Measurements from ENCODE around the gene ZNF777.
A peak's percentile ranks its signal among the peaks of the same experiment; 100 is the strongest.
"Not testable (repeated sequence)": the region's sequence is repeated elsewhere in the genome, so short reads cannot be mapped to it uniquely, and the experiment has no call there.

The ZNF777 gene

DNA sequence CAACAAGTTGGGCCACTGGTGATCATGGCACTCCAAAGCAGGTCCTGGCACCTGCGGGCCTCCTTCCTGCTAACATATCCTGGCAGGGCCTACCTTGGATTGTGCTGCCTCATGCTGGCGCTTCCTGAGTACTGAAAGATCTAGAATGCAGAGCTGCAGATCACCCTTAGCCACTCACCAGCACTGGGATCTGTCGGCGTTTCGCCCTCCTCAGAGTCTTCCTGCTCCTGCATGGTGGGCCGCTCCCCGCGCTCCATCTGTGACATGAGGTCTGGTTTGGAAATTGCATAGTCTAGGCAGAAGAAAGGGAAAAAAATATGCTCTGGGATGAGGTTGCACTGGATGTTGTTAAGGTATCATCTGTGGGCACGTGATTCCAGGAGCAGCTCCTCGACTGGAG lies 10.0 kb downstream of the ZNF777 start:
- DNase-seq = no peak

DNA sequence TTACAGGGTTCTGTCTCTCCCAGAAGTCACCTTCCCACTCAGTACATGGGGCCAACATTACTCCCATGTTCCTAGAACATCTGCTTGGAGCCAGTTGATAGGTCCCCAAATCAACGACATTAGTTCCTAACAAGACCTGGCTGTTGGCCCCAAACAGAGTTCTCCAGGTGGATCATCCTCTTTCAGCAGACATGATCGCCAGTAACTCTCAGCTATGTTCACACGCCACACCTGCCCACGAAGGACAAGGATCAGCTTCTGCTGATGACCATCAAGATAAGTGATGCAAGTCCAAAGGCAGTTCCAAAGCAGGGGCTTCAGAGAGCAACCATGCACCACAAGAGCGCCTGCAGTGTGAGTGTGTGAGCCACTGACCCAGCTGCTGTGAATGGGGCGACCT lies 11.0 kb downstream of the ZNF777 start:
- no peak for DNase-seq

DNA sequence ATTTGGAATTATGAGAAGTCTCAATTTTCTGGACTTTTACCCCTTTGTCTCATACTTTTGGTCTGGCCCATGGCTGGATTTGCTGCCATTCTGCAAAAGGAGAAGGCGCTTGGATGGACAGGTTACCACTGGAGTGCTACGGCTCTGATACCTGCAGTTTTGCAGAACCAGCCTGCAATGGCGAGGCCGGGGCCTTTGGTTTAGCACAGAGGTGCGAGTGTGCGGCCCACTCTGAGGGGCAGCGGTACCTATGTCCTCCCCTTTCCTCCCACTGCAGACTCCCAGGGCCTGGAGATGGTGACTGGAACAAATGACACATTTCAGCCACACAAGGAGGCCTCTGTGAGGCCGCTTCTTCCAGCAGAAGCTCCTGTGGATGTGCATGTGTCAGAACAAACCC lies 11.9 kb downstream of the ZNF777 start:
- no peak for DNase-seq

DNA sequence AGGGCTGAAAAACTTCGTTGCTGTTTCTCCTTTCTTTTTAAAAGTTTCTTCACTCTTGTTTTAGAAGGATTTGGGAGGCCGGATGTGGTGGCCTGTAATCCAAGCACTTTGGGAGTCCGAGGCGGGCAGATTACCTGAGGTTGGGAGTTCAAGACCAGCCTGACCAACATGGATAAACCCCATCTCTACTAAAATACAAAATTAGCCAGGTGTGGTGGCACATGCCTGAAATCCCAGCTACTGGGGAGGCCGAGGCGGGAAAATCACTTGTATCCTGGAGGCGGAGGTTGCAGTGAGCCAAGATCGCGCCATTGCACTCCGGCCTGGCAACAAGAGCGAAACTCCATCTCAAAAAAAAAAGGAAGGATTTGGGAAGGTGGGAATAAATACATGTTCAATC lies 14.8 kb downstream of the ZNF777 start:
- not testable (repeated sequence) for DNase-seq

DNA sequence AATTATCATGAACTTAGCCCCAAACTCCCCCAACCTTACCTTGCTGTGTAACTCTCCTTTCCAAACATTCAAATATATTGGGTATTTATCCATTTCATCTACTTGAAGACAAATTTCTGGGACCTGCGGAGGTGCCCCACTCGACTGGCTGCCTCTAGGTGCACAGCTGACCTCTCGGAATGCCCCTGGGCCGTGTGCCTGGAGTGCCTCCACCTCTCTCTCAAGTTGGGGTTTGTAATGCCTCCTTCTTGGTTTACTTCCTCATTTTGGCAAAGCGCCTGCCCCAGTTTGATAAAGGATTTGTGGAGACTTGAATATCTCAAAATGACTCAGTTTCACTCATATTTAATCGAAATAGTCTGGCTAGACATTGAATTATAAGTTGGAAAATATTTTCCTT lies 16.6 kb downstream of the ZNF777 start:
- no peak for DNase-seq

DNA sequence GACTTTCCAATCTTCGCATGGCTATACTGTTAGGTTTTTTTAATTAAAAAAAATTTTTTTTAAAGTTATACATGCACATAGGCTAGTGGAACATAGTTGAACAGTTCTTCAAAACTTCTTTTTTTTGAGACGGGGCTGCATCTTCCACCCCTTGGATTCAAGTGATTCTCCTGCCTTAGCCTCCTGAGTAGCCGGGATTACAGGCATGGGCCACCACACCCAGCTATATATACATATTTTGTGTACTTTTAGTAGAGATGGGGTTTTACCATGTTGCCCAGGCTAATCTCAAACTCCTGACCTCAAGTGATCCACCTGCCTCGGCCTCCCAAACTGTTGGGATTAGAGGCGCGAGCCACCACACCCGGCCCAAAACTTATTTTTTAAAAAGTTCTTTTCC lies 17.3 kb downstream of the ZNF777 start:
- DNase-seq = no peak

DNA sequence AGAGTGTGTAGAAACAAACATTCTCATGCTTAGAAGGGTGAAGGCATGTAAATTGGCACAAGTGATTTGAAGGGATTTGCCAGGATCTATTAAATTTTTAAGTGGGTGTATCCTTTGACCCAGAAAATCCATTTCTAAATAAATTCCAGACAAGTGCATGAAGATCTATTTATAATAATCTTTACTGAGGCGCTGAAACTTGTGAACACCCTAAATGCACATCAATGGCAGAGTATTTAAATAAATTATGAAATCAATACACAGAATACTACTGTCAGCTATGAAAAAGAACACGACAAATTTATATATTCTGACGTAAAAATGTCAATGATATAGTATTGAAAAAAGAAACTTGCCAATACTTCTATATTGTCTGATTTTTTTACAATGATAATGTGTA lies 17.9 kb downstream of the ZNF777 start:
- DNase-seq = no peak

DNA sequence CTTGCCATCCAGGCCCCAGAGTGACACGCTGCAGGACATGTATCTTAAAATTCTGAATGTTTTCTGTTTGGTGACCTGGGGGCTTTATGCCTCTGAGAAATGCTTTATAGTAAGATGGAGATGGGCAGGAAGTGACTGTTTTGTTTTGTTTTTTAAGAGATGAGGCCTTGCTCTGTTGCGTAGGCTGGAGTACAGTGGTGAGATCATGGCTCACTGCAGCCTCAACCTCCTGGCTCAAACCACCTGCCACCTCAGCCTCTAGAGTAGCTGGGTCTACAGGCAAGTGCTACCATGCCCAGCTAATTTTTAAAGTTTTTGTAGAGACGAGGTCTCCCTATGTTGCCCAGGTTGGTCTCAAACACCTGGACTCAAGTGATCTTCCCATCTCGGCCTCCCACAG lies 20.6 kb downstream of the ZNF777 start:
- no peak for DNase-seq

DNA sequence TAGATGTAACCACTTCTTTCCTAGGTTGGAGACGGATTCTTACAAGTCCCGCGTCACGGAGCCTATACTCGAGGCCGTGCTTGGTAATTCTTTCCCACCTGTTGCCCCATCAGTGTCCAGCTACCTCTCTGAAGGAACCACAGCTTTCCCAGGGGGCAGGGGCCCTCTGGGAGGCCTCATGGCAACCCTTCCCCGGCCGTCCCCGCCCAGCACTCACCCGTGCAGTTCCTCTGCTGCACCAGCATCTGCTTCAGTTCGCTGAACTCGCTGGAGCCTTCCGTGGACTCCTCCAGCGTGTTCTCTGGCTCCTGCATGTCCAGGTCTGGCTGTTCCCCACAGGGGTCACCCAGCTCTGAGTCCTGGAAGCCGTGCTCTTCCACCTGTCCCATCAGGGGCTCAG lies 24.5 kb downstream of the ZNF777 start:
- no peak for DNase-seq

DNA sequence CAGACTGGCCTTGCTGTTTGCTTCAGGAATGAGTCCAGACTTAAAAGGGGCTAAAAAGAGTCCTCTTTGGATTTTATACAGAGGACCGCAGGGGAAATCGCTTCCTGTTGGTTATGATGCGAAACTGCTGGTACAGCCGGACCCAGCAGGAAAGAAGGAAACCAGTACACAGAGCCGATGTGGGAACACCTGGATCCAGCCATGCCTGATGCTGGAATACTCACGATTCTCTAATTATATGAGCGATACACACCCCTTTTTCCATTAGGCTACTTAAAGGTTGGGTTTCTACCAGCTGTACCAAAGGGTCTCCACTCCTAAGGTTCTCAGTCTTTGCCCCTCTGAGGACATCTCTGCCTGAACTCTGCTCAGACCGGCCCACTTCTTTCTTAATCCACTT lies 27.7 kb downstream of the ZNF777 start:
- DNase-seq = no peak

DNA sequence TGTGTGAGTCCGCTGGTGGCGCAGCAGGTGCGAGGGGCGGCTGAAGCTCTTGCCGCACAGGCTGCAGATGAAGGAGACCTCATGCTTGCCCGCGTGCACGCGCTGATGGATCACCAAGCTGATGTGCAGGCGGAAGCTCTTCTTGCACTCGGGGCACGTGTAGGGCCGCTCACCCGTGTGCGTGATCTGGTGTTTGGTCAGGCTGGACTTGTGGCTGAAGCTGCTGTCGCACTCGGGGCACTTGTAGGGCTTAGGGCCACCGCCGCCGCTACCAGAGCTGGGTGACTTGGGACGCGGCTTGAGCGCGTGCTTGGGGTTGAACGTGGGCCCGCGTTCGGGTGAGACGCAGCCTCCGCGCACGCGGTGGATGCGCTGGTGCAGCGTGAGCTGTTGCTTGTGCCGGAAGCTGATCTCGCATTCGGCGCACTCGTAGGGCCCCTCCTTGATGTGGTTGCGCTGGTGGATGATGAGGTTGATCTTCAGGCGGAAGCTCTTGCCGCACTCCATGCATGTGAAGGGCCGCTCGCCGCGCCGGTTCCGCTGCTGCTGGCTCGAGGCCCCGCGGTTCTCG lies 28.7 kb downstream of the ZNF777 start:
- DNase-seq = no peak

DNA sequence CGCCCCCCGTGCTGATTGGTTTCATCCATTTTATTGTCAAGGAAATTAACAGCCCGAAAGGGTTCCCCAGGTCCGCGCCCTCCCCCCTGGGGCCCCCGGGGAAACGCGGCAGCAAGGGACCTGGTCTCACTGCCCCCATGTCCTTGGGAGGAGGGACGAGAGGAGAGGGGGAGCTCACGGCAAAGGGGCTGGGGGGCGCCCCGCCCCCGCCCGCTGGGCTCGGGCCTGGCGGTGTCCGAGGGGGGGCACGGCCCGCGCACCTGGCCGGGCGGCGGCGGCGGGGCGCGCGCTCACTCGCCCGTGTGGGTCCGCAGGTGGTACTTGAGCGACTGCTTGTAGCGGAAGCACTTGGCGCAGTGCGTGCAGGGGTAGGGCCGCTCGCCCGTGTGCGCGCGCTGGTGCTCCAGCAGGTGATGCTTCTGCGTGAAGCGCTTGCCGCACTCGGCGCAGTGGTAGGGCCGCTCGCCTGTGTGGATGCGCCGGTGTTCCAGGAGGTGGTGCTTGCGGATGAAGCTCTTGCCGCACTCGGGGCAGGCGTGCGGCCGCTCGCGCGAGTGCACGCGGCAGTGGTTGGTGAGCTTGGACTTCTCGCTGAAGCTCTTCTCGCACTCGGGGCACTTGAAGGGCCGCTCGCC lies 29.3 kb downstream of the ZNF777 start:
- DNase-seq = no peak

DNA sequence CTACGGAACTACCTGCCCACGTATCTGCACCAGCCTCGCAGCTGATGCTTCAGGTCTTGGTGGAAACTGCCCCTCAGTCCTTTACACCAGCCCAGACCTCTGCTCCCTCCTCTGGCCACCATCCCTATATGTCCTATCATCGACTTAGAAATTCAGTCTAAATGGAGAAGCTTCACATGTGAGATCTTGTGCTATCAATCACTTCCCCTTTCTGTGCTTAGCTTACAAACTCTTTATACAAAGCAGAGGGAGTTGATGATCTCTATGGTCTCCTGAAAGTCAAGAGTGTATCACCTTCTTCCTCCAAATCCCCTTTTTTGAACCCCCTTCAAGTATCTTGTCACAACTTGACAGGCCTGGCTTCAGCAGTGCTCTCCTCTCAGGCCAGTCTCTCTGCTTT lies 30.7 kb downstream of the ZNF777 start:
- DNase-seq = no peak

DNA sequence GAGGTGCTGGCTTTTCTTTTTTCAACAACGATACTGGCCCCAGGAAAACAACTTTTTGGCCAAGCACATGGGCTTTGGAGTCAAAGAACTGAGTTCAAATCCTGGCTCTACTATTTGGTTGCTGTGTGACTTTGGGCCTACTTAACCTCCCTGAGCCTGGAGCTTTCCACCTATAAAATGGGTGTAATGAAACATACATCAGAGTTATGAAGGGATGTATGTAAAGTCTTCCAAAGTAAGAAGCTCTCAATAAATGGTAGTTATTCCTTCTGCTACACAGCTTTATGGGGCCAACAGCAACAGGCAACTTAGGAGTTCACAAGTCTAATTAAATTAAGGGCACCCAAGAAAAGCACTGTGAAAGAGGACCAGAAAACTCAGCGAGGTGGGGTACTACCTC lies 33.0 kb downstream of the ZNF777 start:
- no peak for DNase-seq

DNA sequence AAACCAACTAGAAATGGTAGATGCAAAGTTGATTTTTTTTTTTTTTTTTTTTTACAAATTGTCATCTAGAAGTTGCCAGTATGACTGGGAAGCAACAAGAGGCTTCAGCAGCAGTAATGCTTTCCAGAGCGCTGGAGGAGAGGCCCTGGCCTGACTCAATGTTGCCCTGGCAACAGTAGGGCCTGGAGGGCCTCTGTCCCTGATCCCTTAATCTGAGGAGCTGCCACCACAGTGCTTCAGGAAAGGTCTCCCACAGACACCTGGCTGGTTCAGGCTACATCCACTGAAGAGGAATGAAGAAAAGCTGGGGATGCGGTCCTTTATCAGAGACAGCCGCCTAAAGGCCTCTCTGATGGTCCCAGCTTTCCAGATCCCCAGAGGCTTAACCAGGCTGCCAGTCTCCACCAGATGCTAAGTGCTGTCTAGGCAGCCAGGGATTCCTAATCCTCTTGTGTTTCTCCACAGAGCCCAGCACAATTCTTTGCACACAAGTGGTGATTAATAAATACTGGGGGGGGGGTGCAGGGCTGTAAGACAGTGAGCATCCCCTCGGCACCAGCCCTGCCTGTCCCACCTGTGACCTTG lies 33.7 kb downstream of the ZNF777 start:
- DNase-seq = no peak

DNA sequence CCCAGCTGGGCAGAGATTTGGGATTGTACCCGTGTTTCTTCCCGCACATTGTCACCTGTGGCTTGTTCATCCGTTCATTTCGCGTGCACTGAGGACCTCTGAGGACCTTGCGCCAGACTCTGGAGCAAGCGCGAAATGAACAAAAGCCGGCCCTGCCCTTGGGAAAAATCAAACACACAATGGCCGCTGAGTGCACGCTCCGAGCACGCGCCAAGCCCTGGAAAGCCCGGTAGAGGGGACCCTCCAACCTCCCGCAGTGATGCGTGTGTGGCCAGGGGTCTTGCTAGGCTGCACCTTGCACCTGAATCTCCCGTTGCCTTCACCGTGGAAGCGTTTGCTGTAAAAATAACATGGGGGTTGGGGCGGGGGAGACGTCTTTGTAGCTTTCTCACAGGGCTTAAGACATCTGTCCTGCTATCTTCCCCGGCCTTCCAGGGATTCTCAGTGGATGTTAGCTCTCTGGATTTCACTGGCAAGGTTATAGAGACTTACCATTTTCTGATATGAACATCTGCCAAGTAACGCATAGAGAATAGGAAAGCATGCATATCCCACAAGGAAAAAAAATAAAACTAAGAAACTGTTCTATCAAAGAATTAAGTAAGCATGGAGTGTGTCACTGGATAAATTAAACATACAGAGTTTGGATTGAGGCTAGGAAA lies 37.3 kb downstream of the ZNF777 start:
- DNase-seq = no peak

DNA sequence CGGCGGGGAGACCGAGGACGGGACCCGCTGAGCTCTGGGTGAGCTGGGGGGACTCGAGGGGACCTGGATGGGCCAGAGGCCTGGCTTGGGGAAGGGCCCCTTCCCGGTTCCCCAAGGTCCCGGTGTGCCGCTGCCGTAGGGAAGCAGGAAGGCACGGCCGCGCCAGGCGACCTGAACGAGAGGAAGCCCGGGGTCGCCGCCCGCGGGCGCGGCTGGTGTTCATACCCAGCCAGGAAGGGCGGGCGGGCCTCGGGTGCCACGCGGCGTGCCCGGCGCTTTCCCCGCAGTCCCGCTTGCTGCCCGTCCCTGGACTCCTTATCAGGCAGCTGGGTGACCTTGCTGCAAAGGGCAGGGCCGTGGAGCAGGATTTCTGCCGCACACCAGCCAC lies 38.0 kb downstream of the ZNF777 start:
- DNase-seq = no peak

DNA sequence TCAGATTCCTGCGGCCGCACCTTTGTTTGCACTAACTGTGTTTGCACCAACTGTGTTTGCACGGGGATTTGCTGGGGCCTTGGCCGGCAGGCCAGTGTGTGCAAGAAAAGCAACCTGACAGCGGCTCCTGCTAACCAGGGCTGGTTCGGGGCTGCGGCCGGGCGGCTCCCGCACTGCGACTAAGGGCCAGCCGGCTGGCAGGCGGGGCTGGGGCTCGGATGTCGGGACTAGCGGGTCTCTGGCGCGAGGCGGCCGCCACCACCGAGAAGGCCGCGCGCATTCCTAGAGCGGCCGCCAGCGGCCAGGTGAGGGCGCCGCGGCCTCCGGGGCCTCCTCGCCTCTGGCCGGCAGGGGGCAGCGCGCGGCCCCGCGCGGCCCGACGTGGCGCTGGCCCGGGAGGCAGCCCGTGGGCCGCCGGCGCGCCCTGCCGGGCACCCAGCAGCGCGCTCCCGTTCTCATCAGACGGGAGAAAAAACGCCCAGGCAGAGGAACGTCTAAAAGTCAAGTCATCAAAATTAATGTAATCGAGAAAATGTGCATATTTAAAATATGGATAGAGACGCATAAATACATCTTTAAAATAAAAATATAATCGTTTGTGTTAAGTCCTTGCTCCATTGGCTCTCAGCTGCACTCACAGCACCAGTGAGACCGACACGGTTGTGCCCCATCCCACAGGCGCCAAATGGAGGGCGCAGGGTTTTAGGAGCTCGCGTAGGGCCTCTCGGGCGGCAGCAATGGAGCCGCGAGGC lies 38.5 kb downstream of the ZNF777 start:
- DNase-seq = peak; percentile 67

DNA sequence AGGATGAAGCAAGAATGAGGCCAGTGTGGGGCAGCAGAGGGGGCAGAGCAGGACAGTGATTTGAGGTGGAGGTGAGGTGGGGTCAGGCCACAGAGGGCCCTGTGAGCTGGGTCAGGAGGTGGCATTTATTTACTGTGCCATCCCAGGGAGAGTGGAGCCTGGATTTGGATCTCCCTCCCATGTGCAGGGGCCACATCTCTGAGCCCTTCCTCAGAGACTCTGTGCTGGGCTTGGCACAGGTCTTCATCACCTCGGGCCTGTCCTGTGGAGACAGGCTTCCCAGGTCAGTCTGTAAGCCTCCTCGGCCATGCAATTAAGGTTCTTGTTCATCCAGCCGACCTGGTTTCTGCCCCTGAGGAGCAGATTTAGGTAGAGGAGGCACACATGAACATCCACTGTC lies 40.9 kb downstream of the ZNF777 start:
- no peak for DNase-seq

DNA sequence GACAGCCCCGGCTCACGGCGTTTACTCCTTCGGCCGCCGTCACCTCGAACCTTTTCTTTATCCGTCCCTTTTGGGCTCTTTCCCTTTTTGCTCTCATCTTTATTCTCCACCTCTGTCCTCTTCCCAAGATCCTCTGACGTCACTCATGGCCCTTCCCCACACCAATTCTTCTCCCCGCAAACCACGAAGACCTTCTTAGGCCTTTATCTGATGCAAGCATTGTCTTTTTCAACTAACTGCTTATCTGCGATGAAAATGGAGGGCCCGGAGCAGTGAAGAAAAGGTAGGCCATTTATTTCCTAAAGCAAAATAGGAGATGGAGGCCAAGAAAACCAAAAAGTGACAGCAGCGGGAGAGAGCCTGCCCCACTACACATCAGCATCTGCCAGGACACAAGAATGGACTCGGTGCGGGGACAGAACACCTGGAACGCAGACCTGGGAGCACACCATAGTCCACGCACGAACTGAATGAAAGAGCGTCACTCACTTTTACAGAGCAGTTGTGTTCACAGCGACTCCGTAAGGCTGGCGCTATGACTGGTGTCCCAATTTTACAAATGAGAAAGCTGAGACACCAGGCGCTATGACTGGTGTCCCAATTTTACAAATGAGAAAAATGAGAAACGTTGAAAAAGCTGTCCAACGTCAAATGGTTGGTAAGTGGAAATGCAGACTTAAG lies 45.3 kb downstream of the ZNF777 start:
- DNase-seq = peak; percentile 27

DNA sequence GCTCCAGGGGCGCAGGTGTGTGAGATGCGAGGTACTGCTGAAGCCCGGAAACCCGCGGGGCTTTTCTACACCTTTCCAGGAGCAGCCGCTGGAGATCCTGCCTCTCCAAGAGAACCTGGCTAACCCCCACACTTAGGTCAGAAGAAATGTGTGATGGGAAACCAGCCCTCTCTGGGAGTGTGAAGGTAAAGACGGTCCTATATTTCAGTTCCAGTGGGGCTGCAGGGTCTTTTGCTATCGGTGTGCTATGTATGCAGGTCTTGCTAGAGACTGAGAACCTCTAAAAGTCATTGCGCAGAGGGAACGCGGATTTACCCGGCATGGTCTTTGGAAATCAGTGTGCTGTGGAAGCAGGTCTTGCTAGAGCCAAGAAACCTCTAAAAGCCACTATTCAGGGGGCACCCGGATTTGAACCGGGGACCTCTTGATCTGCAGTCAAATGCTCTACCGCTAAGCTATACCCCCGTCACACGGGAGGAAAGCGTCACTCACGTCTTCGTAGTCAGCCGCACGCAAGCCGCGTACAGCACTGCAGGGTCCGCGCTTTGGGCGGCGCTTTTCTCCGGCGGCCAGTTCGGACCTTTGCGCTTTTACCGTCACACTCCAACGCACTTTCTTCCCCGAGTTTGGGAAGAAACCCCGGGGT lies 46.0 kb downstream of the ZNF777 start:
- peak; percentile 77 for DNase-seq

DNA sequence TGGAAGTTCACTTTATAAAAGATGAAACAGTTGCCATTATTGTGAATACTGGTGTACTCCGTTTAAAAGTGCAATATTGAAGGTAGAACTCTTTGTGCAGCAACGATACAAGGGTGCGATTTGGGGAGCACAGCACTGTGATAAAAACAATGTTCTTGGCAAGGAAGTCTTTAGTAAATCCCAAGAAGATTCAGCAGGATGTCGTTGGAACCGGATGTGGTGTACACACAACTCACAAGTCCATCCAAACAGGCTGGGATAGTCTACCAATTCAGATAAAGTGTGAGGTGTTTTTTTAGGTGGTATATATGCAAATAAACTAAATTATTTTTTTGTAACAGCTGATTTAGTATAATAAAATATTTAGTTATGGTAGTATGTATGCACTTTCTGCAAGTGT lies 46.7 kb downstream of the ZNF777 start:
- DNase-seq = no peak

Measured in fibroblast of skin of abdomen (primary cell).